ENCODE data around the gene MYOCOS.

DNA sequence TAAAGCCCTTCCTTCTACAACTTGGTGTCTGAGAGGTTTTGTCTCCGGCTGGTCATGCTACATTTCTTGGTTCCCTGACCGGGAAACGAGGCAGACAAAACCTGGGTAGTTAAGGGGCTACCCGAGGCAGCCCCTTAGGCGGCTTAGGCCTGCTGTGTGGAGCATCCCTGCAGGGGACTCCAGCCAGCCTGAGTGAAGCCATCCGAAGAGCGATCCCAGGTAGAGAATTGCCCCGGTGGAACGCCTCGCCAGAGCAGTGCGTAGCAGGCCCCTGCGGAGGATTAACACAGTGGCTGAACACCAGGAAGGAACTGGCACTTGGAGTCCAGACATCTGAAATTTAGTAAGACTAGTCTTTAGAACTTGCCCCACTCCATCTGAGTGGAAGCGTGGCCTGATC, 21.2 kb upstream of the MYOCOS start:
- TF ChIP-seq, protein P1, sequence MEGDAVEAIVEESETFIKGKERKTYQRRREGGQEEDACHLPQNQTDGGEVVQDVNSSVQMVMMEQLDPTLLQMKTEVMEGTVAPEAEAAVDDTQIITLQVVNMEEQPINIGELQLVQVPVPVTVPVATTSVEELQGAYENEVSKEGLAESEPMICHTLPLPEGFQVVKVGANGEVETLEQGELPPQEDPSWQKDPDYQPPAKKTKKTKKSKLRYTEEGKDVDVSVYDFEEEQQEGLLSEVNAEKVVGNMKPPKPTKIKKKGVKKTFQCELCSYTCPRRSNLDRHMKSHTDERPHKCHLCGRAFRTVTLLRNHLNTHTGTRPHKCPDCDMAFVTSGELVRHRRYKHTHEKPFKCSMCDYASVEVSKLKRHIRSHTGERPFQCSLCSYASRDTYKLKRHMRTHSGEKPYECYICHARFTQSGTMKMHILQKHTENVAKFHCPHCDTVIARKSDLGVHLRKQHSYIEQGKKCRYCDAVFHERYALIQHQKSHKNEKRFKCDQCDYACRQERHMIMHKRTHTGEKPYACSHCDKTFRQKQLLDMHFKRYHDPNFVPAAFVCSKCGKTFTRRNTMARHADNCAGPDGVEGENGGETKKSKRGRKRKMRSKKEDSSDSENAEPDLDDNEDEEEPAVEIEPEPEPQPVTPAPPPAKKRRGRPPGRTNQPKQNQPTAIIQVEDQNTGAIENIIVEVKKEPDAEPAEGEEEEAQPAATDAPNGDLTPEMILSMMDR (conservative IDR thresholded peaks at IDR 0.05; ENCODE audit: low read depth, low read length): no peak
- TF ChIP-seq EZH2 (IDR thresholded peaks at IDR 0.05; ENCODE audit: low read length, unreplicated experiment): no peak
